ENCODE measurements around the gene DQX1. TPM values are rescaled to one million over a fixed set of nuclear protein-coding genes. Genes with fewer than 3 reads are reported as not detected.

Gene DQX1
- total and polyA plus RNA-seq, 2 experiments from 2014 or later, result 0.32 to 0.52 TPM

DNA sequence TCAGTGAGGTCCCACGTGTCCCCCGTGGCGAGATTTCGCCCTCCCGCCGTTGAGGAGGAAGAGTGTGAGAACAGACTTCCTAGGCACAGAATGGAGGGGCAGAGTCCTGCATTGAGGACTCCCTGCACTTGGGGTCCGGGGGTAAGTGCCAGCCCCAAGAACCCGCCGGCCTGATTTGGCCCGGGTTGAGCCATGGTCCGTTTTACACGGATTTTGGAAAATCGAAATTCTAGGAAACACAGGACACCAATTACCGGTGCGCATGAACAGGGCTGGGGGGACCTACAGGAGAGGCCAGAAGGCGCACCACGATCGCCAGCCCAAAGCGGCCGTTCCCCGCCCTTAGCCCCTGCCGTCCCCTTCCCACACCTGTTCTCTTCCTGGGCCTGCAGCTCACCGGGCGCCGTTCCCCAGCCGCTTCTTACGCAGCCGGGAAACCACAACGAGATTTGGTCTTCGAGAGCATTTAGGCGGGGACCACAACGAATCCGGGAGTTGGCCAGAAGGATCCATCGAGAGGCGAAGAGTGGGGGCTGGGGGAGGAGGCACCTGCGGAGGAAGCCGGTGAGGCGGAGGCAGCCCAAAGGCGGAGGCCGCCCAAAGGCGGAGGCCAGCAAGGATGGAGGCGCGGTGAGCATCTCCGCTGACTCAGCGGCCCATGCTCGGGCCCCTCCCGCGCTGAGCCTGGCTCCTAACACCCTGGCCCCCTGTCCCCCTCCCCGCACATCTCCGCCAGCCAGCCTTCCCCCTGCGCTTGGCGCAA, 12.2 kb downstream of the DQX1 start:
- Histone ChIP-seq H2AFZ (peak overlapping the region; percentile 94), H3K36me3 (ENCODE audit: insufficient read depth) (no peaks in the 10 kb centered on the region), H3K27ac (ENCODE audit: low read depth) (no peak overlapping the region), H3K4me3 (peak overlapping the region; percentile 57), H3K79me2 (replicated peaks; ENCODE audit: insufficient read depth) (no peaks in the 10 kb centered on the region), H3K27me3 (ENCODE audit: insufficient read depth) (peaks cover 100% of the 10 kb centered on the region), H3K4me1 (ENCODE audit: insufficient read depth) (peaks cover 17% of the 10 kb centered on the region; the same call in 1 of the 2 replicates), H3F3A (replicated peaks; ENCODE audit: low read depth) (peaks cover 5% of the 10 kb centered on the region; the same call in 1 of the 2 replicates), H3K9me2 (ENCODE audit: insufficient read depth) (peaks cover 7% of the 10 kb centered on the region), H4K20me1 (replicated peaks; ENCODE audit: insufficient read depth) (no peaks in the 10 kb centered on the region; the same call in 1 of the 2 replicates), H3K4me2 (peak overlapping the region; percentile 80)
- Mint-ChIP-seq H3K4me3 (peak overlapping the region; percentile 64), H3K4me1 (peaks cover 12% of the 10 kb centered on the region), H3K9me3 (peaks cover 24% of the 10 kb centered on the region), H3K36me3 (ENCODE audit: low read depth) (peaks cover 8% of the 10 kb centered on the region), H3K27me3 (ENCODE audit: insufficient read depth, low read depth, poor library complexity) (peaks cover 94% of the 10 kb centered on the region), H3K27ac (no peak overlapping the region)
- DNase-seq (ENCODE audit: low spot score) (peak; percentile 65), ATAC-seq (peak; percentile 13)
- TF ChIP-seq EZH2phosphoT487 (IDR thresholded peaks at IDR 0.05; ENCODE audit: unreplicated experiment) (peak; percentile 92), EZH2 (IDR thresholded peaks at IDR 0.05; ENCODE audit: low read depth, unreplicated experiment) (peak; percentile 92), POLR2AphosphoS5 (IDR thresholded peaks at IDR 0.05; ENCODE audit: low read depth) (no peak)

DNA sequence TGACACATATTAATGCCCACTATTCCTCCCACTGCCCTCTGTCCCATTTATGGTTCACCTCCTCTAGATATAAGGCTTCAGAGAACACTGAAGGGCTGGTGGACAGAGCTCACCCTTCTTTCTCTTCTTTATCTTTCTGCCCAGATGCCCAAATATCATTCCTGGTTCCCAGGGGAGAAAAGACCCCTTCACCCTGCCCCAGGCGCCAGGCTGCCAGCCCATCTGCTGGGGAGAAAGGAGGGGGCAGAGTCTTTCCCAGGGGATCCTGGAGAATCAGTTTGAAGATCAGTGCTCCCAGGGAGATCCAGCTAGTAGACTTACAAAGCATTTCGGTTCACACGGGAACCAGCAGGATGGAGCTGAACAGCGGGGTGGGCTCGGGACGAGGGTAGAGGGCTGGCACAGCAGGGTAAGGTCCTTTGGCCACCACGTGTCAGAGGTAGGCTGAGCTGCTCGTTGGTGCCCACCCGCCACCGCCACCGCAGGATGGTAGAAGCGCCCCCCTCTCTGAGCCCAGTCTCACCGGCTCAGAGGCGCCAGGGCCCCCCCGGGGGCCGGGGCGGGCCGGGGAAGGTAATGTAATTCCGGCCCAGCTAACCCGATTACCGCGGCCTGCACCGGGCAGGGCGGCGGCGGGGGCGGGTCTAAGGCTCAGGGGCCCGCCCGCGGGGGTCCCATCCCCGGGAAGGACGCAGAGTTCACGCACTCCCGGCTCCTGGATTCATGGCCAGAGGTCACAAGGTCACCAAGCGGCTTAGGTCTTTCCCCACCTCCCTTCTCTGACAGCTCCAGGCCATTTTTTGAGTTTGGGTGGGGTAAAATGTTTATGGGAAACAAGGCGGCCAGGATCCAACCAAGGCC, 13.1 kb downstream of the DQX1 start:
- TF ChIP-seq EZH2 (IDR thresholded peaks at IDR 0.05; ENCODE audit: low read depth, unreplicated experiment) (peak; percentile 92), POLR2AphosphoS5 (IDR thresholded peaks at IDR 0.05; ENCODE audit: low read depth) (no peak), NANOG (IDR thresholded peaks at IDR 0.05; ENCODE audit: borderline replicate concordance) (no peak), JUNB (IDR thresholded peaks at IDR 0.05; ENCODE audit: unreplicated experiment) (no peak)
- TF ChIP-seq, protein P1, sequence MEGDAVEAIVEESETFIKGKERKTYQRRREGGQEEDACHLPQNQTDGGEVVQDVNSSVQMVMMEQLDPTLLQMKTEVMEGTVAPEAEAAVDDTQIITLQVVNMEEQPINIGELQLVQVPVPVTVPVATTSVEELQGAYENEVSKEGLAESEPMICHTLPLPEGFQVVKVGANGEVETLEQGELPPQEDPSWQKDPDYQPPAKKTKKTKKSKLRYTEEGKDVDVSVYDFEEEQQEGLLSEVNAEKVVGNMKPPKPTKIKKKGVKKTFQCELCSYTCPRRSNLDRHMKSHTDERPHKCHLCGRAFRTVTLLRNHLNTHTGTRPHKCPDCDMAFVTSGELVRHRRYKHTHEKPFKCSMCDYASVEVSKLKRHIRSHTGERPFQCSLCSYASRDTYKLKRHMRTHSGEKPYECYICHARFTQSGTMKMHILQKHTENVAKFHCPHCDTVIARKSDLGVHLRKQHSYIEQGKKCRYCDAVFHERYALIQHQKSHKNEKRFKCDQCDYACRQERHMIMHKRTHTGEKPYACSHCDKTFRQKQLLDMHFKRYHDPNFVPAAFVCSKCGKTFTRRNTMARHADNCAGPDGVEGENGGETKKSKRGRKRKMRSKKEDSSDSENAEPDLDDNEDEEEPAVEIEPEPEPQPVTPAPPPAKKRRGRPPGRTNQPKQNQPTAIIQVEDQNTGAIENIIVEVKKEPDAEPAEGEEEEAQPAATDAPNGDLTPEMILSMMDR (conservative IDR thresholded peaks at IDR 0.05; ENCODE audit: low read depth in 2 of 2), result no peak
- Histone ChIP-seq H3K4me1 (ENCODE audit: insufficient read depth) (peaks cover 21% of the 10 kb centered on the region; the same call in 1 of the 2 replicates), H3K79me2 (replicated peaks; ENCODE audit: insufficient read depth) (no peaks in the 10 kb centered on the region), H3K4me3 (peak overlapping the region; percentile 57), H3F3A (replicated peaks; ENCODE audit: low read depth) (peaks cover 5% of the 10 kb centered on the region; the same call in 1 of the 2 replicates), H3K9me2 (ENCODE audit: insufficient read depth) (peaks cover 7% of the 10 kb centered on the region), H3K36me3 (ENCODE audit: insufficient read depth) (no peaks in the 10 kb centered on the region), H4K20me1 (replicated peaks; ENCODE audit: insufficient read depth) (no peaks in the 10 kb centered on the region; the same call in 1 of the 2 replicates), H3K27me3 (ENCODE audit: insufficient read depth) (peaks cover 100% of the 10 kb centered on the region), H3K4me2 (peak overlapping the region; percentile 80), H2AFZ (no peak overlapping the region; the same call in 1 of the 2 replicates), H3K27ac (ENCODE audit: low read depth) (no peak overlapping the region)
- H3K27me3 Mint-ChIP-seq (ENCODE audit: insufficient read depth, low read depth, poor library complexity), result peaks cover 94% of the 10 kb centered on the region
- H3K9me3 Mint-ChIP-seq, result peaks cover 24% of the 10 kb centered on the region
- DNase-seq (ENCODE audit: low spot score) (peak; percentile 44), ATAC-seq (peak; percentile 3; the same call in 2 of the 3 replicates)
- peaks cover 18% of the 10 kb centered on the region for H3K4me1 Mint-ChIP-seq
- H3K36me3 Mint-ChIP-seq (ENCODE audit: low read depth), result peaks cover 8% of the 10 kb centered on the region
- peak overlapping the region; percentile 64 for H3K4me3 Mint-ChIP-seq
- no peak overlapping the region for H3K27ac Mint-ChIP-seq

All from GM23338 (cell line).